GM18868 (cell line): ENCODE data around the gene RHOT2.
"Not testable (repeated sequence)": the region's sequence is repeated elsewhere in the genome, so short reads cannot be mapped to it uniquely, and the experiment has no call there.

Experiments
- ATAC-seq: cut with Tn5 transposase; IDR thresholded peaks from one replicate; pipeline ENCODE4 v1.9.1; 2021; ENCODE audit warnings: mild to moderate bottlenecking, moderate library complexity; ENCODE audit not compliant: unreplicated experiment

The RHOT2 gene

GRCh38 chr16:680967-681745 is 13.2 kb downstream of the RHOT2 start:
- ATAC-seq = no peak

- no peak for ATAC-seq
Measured at GRCh38 chr16:681746-682427, 14.0 kb downstream of the RHOT2 start.

DNA sequence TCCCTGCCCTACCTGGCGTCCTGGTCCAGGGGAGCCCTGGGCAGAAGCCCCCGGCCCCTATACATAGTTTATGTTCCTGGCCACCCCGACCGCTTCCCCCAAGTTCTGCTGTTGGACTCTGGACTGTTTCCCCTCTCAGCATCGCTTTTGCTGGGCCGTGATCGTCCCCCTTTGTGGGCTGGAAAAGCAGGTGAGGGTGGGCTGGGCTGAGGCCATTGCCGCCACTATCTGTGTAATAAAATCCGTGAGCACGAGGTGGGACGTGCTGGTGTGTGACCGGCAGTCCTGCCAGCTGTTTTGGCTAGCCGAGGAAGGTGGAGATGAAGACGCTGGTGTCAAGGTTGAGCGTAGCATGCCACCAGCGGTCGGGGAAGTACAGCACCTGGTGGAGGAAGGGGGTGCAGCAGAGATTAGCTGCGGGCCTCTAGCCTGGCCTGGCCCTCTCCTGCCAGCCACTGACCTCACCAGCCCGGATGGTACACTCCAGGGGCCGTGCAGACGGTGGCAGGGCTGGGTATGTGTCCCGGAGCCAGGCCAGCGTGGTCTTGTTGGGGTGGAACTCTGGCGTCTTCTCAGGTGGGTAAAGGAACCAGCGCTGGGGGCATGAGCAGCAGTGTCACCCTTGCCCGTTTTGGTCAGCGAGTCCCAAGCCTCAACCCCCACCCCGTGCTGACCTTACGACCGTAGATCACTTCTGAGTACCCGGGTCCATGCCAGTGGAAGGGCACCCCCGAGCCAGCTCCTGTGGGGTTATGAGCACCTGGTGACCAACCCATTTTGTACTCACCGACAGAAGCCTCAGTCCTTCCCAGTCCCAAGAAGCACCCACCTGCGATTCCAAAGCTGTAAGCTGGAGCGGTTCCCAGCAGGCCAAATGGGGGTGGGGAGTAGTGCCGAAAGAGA is 14.8 kb downstream of the RHOT2 start:
- no peak for ATAC-seq

DNA sequence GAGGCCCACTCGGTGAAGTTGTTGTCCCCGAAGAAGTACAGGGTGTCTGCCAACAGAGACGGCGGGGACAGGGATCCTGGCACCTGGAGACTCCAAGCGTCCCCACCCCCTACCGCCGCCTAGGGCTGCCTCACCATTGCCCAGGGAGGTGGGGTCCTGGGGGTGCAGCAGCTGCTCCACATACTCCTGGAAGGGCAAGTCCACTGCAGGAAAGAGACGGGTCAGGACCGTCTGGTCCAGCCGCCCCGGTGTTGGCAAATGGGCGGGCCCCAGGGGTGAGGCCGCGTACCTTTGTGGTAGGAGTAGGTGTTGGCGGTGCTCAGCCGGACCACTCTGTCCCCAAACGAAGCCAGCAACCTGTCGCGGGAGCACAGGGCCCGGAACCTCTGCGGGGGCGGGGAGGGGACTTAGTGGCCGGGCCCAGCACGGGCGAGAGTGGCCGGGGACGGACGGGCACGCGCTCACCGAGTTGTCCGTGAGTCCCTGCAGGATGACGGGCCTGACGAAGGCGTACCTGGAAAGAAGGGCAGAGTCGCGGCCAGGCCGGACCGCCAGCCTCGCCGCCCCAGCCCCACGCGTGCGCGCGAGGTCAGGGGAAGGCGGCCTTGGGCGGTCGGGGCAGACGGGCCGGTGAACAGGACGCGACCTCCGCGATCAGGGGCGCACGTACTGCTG is 15.6 kb downstream of the RHOT2 start:
- no peak for ATAC-seq

GRCh38 chr16:684071-684794 is 16.3 kb downstream of the RHOT2 start, which contains the start of gene JMJD8:
JMJD8 (minus strand) TSS chr16:684334; CDS start chr16:684319, 15 bp downstream.
- ATAC-seq = peak; percentile 70

- no peak for ATAC-seq
Measured at GRCh38 chr16:684961-685696, 17.2 kb downstream of the RHOT2 start.

DNA sequence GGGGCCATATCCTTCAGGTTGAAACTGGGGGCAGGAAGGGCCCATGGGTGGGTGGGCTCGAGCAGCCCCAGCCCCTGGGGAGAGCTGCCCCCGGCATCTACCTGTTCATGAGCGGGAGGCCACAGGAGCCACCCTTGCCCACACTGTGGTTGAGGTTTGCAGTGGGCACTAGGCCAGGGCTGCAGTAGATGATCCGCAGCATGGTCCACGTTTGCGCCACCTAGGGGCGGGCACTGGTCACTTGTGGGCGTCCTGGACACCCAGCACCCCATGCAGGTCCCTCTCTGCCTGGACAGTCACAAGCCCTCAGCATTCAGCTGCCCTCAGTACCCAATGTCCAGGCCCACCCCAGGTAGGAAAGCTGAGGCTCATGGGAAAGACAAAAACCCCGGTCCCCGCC is 18.0 kb downstream of the RHOT2 start:
- no peak for ATAC-seq

- ATAC-seq = no peak
Measured at GRCh38 chr16:686459-687260, 18.7 kb downstream of the RHOT2 start.

DNA sequence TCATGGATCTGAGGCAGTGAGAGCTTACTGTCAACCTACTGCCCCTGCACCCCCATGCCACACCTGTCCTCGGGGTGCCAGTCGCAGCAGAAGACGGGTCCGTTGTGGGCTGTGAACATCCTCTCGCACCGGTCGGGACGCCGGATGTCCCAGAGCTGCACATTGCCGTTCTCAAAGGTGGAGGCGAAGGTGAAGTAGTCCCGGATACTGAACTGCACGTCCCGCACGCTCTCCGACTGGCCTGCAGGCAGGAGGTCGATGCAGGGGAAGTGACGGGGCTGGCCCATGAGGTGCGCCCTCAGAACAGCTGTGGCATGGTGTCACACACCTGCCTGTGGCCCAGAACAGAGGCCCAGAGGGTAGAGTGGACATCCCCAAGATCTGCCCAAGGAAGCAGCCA is 19.6 kb downstream of the RHOT2 start:
- no peak for ATAC-seq

GRCh38 chr16:689175-689897 is 21.4 kb downstream of the RHOT2 start:
- no peak for ATAC-seq

- ATAC-seq = not testable (repeated sequence)
Measured at GRCh38 chr16:691242-691641, 23.3 kb downstream of the RHOT2 start.

DNA sequence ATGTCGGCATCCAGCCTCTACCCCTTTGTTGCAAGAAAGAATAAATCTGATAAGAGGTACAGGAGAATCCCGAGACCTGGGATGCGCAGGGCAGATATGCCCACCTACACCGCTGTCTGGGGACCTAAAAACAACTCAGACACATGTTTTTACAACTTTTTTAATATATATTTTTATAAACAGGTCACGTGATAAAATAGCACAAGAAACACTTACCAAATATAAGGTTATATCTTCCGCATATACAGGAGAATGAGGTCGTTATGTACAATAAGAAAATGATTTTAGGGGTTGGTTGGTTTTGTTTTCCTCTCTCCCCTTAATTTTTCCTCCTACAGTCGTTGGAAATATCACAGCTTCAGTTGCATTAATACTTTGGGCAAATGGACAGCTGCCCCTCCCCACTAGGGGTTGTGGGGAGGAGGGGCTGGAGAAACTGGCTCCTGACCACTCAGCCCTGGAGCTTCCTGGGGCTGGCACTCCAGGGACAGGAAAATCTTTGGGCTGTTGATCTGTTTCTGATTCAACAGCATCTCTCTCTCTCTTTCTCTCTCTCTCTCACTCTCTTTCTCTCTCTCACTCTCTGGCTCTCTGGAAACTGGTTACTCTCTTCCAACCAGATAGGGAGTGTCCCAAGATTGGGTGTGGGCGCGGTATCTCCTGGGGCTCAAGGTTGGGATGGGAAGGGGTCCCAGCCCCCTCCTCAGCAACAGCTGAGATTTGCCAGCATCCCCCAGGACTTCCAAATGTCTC is 24.6 kb downstream of the RHOT2 start:
- ATAC-seq = no peak

GRCh38 chr16:693364-693763 is 25.4 kb downstream of the RHOT2 start:
- no peak for ATAC-seq

GRCh38 chr16:693766-694165 is 25.8 kb downstream of the RHOT2 start:
- no peak for ATAC-seq

- ATAC-seq = no peak
Measured at GRCh38 chr16:694187-694862, 26.4 kb downstream of the RHOT2 start.

DNA sequence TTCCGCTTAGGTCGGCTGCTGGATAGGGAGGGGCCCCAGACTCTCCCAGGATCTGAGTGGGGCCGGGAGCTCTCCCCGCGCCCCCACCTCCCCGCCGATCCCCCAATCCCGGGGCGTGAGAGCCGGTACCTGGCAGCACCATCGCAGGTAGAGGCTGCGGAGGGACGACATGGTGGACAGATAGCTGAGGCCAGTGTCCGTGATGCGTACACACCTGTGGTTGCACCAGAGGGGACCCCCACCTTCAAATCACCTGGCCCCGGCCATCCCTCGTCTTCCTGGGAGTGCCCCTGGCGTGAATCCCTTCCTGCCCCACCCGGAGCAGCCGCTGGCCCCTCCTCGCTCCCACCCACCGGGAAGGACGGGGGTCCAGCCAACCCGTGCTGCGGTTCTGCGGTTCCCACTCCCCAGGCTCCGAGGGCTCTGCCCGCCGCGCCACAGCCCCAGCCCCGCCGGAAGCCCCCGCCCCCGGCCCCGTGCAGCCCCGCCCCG is 27.0 kb downstream of the RHOT2 start:
- ATAC-seq = no peak
